ENCODE measurements around the gene EGFL8.
"Not testable (repeated sequence)": the region's sequence is repeated elsewhere in the genome, so short reads cannot be mapped to it uniquely, and the experiment has no call there.

The EGFL8 gene

GRCh38 chr6:32183030-32183429, 18.6 kb downstream of the EGFL8 start:
- Histone ChIP-seq H3K9me3 (ENCODE audit: control insufficient read depth, low read length) (no peaks in the 10 kb centered on the region), H3K4me3 (ENCODE audit: low read length) (no peak overlapping the region), H3K27me3 (ENCODE audit: control insufficient read depth, insufficient read depth, low read length) (no peaks in the 10 kb centered on the region), H3K36me3 (ENCODE audit: control insufficient read depth, insufficient read depth, low read length) (no peaks in the 10 kb centered on the region), H3K4me1 (ENCODE audit: control insufficient read depth, insufficient read depth, low read length) (peaks cover 40% of the 10 kb centered on the region), H3K9ac (ENCODE audit: low read length) (no peak overlapping the region)

- no peaks in the 10 kb centered on the region for H3K9me3 ChIP-seq (ENCODE audit: control insufficient read depth, low read length)
- H3K4me1 ChIP-seq (ENCODE audit: control insufficient read depth, insufficient read depth, low read length): peaks cover 43% of the 10 kb centered on the region
- H3K27me3 ChIP-seq (ENCODE audit: control insufficient read depth, insufficient read depth, low read length): no peaks in the 10 kb centered on the region
- no peaks in the 10 kb centered on the region for H3K36me3 ChIP-seq (ENCODE audit: control insufficient read depth, insufficient read depth, low read length)
- H3K4me3 ChIP-seq (ENCODE audit: low read length): no peak overlapping the region
- no peak overlapping the region for H3K9ac ChIP-seq (ENCODE audit: low read length)
These were observed 19.2 kb downstream of the EGFL8 start for GRCh38 chr6:32183483-32184083.

- Histone ChIP-seq H3K9ac (ENCODE audit: low read length) (no peak within 1 kb of the TSS), H3K9me3 (ENCODE audit: control insufficient read depth, low read length) (no peaks in the 10 kb centered on the region), H3K4me1 (ENCODE audit: control insufficient read depth, insufficient read depth, low read length) (peaks cover 44% of the 10 kb centered on the region), H3K36me3 (ENCODE audit: control insufficient read depth, insufficient read depth, low read length) (no peaks in the 10 kb centered on the region), H3K4me3 (ENCODE audit: low read length) (no peak within 1 kb of the TSS), H3K27me3 (ENCODE audit: control insufficient read depth, insufficient read depth, low read length) (no peaks in the 10 kb centered on the region)
These were observed 19.8 kb downstream of the EGFL8 start, which contains the start of gene AGER for GRCh38 chr6:32184084-32184640. Gene AGER, minus strand, starts transcription at chr6:32184253. Its CDS starts 31 bp downstream, at chr6:32184222.

GRCh38 chr6:32185681-32186131, 21.3 kb downstream of the EGFL8 start:
- H3K36me3 ChIP-seq (ENCODE audit: control insufficient read depth, insufficient read depth, low read length); H3K27me3 ChIP-seq (ENCODE audit: control insufficient read depth, insufficient read depth, low read length); H3K9me3 ChIP-seq (ENCODE audit: control insufficient read depth, low read length); H3K4me3 ChIP-seq (ENCODE audit: low read length); H3K9ac ChIP-seq (ENCODE audit: low read length): not testable (repeated sequence)
- peaks cover 39% of the 10 kb centered on the region for H3K4me1 ChIP-seq (ENCODE audit: control insufficient read depth, insufficient read depth, low read length)

- H3K36me3 ChIP-seq (ENCODE audit: control insufficient read depth, insufficient read depth, low read length): not testable (repeated sequence)
- peaks cover 38% of the 10 kb centered on the region for H3K4me1 ChIP-seq (ENCODE audit: control insufficient read depth, insufficient read depth, low read length)
These were observed 21.9 kb downstream of the EGFL8 start for GRCh38 chr6:32186151-32186840.

GRCh38 chr6:32187009-32187709, 22.8 kb downstream of the EGFL8 start:
- Histone ChIP-seq H3K4me1 (ENCODE audit: control insufficient read depth, insufficient read depth, low read length) (peaks cover 38% of the 10 kb centered on the region), H3K36me3 (ENCODE audit: control insufficient read depth, insufficient read depth, low read length) (no peaks in the 10 kb centered on the region), H3K9ac (ENCODE audit: low read length) (no peak overlapping the region)

More at GRCh38 chr6:32186151-32186840, 21.9 kb downstream of the EGFL8 start:
- H3K9me3 ChIP-seq (ENCODE audit: control insufficient read depth, low read length); H3K4me3 ChIP-seq (ENCODE audit: low read length); H3K9ac ChIP-seq (ENCODE audit: low read length); H3K27me3 ChIP-seq (ENCODE audit: control insufficient read depth, insufficient read depth, low read length): not testable (repeated sequence)

GRCh38 chr6:32187725-32188380, 23.5 kb downstream of the EGFL8 start:
- H3K4me3 ChIP-seq (ENCODE audit: low read length); H3K27me3 ChIP-seq (ENCODE audit: control insufficient read depth, insufficient read depth, low read length); H3K9ac ChIP-seq (ENCODE audit: low read length); H3K36me3 ChIP-seq (ENCODE audit: control insufficient read depth, insufficient read depth, low read length); H3K9me3 ChIP-seq (ENCODE audit: control insufficient read depth, low read length): not testable (repeated sequence)
- peaks cover 45% of the 10 kb centered on the region for H3K4me1 ChIP-seq (ENCODE audit: control insufficient read depth, insufficient read depth, low read length)

More at GRCh38 chr6:32187009-32187709, 22.8 kb downstream of the EGFL8 start:
- Histone ChIP-seq H3K4me3 (ENCODE audit: low read length) (no peak overlapping the region), H3K27me3 (ENCODE audit: control insufficient read depth, insufficient read depth, low read length) (no peaks in the 10 kb centered on the region), H3K9me3 (ENCODE audit: control insufficient read depth, low read length) (no peaks in the 10 kb centered on the region)

- Histone ChIP-seq H3K36me3 (ENCODE audit: control insufficient read depth, insufficient read depth, low read length) (no peaks in the 10 kb centered on the region), H3K27me3 (ENCODE audit: control insufficient read depth, insufficient read depth, low read length) (no peaks in the 10 kb centered on the region), H3K9me3 (ENCODE audit: control insufficient read depth, low read length) (no peaks in the 10 kb centered on the region), H3K4me3 (ENCODE audit: low read length) (peak overlapping the region; percentile 66), H3K4me1 (ENCODE audit: control insufficient read depth, insufficient read depth, low read length) (peaks cover 49% of the 10 kb centered on the region), H3K9ac (ENCODE audit: low read length) (peak overlapping the region; percentile 95)
These were observed 24.1 kb downstream of the EGFL8 start for GRCh38 chr6:32188381-32189068.

GRCh38 chr6:32189069-32189741, 24.8 kb downstream of the EGFL8 start:
- Histone ChIP-seq H3K36me3 (ENCODE audit: control insufficient read depth, insufficient read depth, low read length) (no peaks in the 10 kb centered on the region), H3K4me3 (ENCODE audit: low read length) (peak overlapping the region; percentile 66), H3K9ac (ENCODE audit: low read length) (peak overlapping the region; percentile 95), H3K9me3 (ENCODE audit: control insufficient read depth, low read length) (no peaks in the 10 kb centered on the region), H3K4me1 (ENCODE audit: control insufficient read depth, insufficient read depth, low read length) (peaks cover 49% of the 10 kb centered on the region), H3K27me3 (ENCODE audit: control insufficient read depth, insufficient read depth, low read length) (no peaks in the 10 kb centered on the region)

GRCh38 chr6:32189742-32190053, 25.3 kb downstream of the EGFL8 start:
- peak overlapping the region; percentile 66 for H3K4me3 ChIP-seq (ENCODE audit: low read length)
- H3K9ac ChIP-seq (ENCODE audit: low read length): peak overlapping the region; percentile 95
- H3K27me3 ChIP-seq (ENCODE audit: control insufficient read depth, insufficient read depth, low read length): no peaks in the 10 kb centered on the region
- H3K4me1 ChIP-seq (ENCODE audit: control insufficient read depth, insufficient read depth, low read length): peaks cover 53% of the 10 kb centered on the region
- no peaks in the 10 kb centered on the region for H3K36me3 ChIP-seq (ENCODE audit: control insufficient read depth, insufficient read depth, low read length)
- no peaks in the 10 kb centered on the region for H3K9me3 ChIP-seq (ENCODE audit: control insufficient read depth, low read length)

Measured in mucosa of stomach (tissue), 1 donor.